HG03439 (cell line): ENCODE data around the gene TMEM263.

ENCODE experiments used
- ATAC-seq: cut with Tn5 transposase; IDR thresholded peaks from one replicate; pipeline ENCODE4 v1.9.1; 2021; ENCODE audit warnings: mild to moderate bottlenecking, moderate library complexity; ENCODE audit not compliant: unreplicated experiment

The TMEM263 gene

GRCh38 chr12:106947461-106947860 lies 8.2 kb upstream of the TMEM263 start:
- no peak for ATAC-seq

GRCh38 chr12:106950591-106950990 lies 5.1 kb upstream of the TMEM263 start:
- no peak for ATAC-seq

DNA sequence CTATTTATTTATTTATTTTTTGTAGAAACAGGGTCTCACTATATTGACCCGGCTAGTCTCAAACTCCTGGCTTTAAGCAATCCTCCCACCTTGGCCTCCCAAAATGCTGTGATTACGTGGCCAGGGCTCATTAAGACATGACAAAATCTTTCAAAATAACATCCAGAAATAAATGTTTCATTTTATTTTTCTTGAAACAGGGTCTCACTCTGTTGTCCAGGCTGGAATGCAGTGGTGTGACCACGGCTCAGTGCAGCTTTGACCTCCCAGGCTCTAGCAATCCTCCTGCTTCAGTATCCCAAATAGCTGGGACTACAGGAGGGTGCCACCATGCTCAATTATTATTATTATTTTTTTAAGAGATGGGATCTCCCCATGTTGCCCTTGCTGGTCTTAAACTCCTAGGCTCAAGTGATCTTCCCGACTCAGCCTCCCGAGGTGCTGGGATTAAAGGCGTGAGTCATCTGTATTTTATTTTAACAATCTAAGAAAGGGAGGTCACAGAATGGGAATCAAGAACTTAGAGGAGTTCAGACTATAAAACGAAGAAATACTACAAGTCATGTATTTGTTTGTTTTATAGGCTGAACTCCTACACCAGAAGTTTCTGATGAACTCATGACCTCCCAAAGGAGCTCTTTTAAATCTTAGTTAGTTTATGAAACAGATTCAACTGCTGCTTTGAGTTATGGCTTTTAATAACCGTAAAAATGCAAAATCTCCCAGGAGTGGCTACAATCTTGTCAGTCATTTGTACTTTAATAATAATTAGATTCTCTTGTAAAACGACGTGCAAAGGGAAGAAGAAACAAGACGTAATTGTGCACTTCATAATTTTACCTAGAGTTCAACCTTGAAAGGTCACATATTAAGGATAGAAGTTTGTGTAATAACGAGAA lies 2.1 kb upstream of the TMEM263 start:
- no peak for ATAC-seq

DNA sequence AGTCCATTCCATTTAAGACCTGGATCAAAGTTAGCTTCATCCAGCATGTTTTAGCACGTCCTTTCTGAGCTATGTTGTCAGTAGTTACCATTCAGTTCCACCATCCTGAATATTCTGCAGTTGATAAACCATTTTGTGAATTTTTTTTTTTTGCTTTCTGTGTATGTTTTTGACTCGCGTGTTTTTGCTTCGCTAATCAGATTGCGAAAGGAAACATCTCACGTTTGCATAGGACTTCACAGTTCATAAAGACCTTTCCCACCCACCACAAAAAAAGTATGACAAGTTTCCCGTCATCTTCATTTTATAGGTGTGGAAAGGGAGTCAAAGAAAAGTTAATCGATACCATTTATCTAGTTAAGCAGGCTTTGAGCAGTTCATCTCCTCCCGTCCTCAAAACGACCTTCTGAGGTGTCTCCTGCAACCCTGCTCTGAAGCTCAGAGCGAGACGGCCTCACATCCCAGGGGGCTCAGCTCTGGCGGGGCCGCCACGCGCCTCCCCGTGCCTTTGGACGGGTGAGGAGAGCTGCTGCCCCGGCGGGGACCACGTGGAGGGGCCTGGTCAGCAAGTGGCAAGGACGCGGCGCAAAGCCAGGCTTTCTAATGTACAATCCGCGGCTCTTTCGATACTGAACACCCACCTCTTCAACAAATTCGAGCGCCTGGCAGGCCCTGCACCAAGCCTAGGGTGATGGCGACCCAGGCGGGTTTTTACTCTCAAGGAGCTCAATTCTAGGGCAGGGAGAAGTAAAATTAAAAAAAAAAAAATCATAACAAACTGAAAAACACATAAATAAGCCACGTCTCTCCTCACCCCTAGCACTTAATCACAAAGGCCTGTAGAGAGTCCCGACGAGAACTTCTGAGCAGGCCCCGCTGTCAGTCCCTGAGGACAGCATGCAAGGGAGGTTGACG lies 988 bp upstream of the TMEM263 start:
- peak; percentile 21 for ATAC-seq

DNA sequence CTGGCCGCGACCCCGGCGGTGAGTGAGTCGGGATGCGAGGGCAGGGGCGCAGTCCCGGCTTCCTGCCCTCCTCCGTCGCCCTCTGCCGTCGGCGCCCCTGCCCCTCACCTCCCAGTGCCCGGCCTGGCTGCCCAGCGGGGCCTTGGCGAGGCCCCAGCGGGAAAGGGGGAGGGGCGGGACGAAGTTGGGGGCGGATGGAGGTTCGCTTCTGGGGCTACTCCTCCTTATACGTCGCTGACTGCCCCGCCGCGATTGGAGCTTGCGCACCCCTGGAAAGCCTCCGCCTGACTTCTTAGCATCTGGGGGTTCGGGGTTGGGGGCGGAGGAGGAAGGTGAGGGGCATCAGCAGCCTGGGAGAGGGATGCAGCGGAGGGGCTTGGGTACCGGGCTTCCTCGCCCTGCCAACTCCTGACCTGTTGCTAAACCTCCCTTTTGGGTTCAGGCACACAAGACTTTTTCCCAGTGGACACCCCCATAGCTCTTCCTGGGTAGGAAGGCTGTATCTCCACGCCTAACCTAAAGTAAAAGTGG lies 406 bp downstream of the TMEM263 start:
- peak; percentile 42 for ATAC-seq

GRCh38 chr12:106957583-106957982 lies 1.9 kb downstream of the TMEM263 start:
- no peak for ATAC-seq

- no peak for ATAC-seq
Measured at GRCh38 chr12:106960443-106960842, 4.7 kb downstream of the TMEM263 start.

DNA sequence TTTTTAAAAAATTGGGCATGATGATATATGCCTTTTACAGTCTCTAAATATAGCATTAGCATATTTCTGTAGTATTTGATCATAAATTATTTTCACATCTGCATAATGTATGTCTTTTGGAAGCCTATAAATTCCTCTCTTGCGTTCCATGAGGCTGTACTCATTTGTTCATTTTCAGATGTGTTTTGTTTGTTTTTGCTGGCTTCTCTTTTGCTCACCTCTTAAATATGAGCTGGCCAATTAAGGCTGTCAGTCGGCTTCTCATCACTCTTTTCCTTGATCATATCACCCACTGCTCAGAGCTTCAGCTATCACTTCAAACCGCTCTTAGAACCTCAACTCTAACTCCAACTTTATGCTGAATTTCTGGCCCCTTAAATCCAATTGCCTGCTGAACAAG lies 6.6 kb downstream of the TMEM263 start:
- ATAC-seq: no peak

- no peak for ATAC-seq
Measured at GRCh38 chr12:106964526-106964925, 8.8 kb downstream of the TMEM263 start.

- ATAC-seq: no peak
Measured at GRCh38 chr12:106971065-106971464, 15.4 kb downstream of the TMEM263 start.

DNA sequence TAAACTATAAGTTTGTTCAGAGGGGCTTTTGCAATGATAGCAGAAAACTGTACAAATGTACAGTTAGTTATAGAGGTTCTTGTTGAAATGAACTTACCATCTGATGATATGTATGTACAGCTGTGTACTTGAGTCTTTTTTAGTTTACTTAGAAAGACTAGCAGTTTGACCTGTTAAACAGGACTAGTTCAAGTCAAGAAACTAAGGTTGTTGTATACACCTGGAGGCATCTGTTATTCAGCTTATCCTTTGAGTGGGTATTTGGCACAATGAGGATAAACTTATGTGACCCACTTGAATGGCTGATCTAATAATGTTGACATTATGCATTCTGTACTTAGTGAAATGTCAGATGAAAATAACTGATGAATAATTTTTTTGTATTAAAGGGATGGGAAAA lies 17.8 kb downstream of the TMEM263 start:
- no peak for ATAC-seq

GRCh38 chr12:106974511-106974910 lies 18.8 kb downstream of the TMEM263 start:
- ATAC-seq: no peak

GRCh38 chr12:106975098-106975497 lies 19.4 kb downstream of the TMEM263 start:
- no peak for ATAC-seq

DNA sequence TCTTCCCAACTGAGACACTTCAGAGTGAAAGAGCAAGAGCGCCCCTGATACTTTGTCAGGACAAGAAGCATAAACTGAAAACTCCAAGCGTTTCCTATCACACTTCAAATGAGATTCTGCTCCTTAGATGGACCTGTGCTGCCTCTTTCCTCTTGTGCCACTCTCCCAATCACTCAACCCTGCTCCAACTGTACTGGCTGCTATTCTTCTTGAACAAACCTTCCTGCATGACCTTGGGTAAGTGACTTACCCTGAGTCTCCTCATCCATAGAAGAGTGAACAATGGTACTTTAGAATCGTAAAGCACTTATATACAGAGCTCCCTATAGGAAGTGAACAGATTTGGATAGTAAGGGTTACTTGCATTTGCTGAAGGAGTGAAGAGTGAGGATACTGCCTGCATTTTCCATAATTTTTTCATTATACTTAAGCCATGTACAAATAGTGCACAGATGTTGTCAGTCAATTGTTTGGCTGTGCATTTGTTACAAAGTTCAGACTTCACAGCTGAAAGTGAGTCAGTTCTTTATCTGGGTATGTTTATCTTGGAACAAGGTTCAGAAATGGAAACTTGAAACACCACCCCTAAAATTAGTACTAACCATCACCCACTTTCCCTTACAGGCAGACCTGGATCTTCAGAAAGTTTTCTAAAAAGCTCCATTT lies 20.4 kb downstream of the TMEM263 start:
- ATAC-seq: no peak

DNA sequence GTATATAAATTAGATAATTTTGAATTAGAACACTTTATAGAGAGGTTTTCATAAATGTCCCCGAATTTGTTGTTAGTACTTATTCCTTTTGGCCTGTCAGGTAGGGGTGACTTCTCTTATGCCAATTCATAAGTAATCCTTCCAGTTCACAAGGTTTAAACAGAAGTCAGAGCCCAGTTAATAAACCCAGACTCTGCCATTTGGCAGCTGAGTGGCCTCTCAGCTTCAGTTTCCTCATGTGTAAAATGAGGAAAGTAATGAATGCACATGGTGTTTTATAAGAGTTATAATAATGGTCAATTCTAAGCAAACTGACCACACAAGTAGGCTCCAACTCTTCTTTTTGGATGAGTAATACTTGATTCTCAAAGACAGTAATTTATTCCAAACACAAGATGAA lies 21.0 kb downstream of the TMEM263 start:
- no peak for ATAC-seq

- ATAC-seq: no peak
Measured at GRCh38 chr12:106978035-106978800, 22.5 kb downstream of the TMEM263 start.

GRCh38 chr12:106980944-106981343 lies 25.2 kb downstream of the TMEM263 start:
- no peak for ATAC-seq

DNA sequence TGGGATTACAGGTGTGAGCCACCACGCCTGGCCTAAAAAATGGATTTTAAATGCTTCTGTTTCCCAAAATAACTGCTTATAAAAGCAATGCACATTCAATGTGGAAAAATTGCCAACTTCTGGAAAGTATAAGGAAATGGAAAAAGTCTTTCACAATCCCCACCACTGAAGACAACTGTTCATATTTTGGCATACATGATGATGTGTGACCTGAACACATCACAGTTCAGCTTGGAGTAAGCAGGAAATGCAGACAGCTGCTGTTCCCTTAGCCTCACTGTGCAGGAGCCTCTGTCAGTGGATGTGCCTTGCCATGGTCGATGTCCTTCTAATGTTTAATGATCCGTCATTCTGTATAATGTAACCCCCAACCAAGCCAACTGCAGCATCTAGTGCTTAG lies 26.1 kb downstream of the TMEM263 start:
- ATAC-seq: no peak

- ATAC-seq: no peak
Measured at GRCh38 chr12:106982229-106982628, 26.5 kb downstream of the TMEM263 start.

- ATAC-seq: no peak
Measured at GRCh38 chr12:106984588-106985137, 29.0 kb downstream of the TMEM263 start.
